GM18499 (cell line): ENCODE measurements around the gene ARL16.

Experiments
- ATAC-seq: cut with Tn5 transposase; IDR thresholded peaks from one replicate; pipeline ENCODE4 v1.9.1; 2021; ENCODE audit warnings: moderate number of reproducible peaks; ENCODE audit not compliant: insufficient read depth, unreplicated experiment

ARL16 gene

DNA sequence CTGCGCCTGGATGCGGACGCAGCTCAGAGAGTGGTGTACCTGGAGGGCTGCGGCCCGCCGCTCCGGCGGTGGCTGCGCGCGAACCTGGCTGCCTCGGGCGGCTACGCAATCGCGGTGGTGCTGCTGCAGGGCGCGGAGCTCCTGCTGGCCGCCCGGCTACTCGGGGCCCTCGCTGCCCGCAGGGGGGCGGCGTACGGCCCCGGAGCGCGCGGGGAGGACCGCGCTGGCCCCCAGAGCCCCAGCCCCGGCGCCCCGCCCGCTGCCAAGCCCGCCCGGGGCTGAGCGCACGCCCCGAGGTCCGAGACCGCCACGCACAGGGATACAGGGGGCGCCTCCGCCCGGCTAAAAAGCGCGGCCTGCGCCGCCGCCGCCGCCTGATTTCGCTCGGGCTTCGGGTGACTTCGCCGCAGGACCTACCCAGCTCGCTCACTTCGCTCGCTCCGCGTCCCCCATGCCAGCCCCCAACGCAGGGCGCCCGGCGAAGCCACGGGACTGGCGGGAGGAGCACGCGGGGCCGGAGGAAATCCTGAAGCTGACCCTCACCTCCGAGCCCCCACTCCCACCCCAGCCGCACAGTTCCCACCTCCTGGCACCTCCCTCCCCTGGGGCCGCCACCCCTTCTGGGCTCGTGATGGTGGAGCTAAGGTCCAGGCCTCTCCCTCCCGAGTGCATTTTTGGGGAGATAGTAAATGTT is 35.4 kb downstream of the ARL16 start:
- ATAC-seq, result no peak

DNA sequence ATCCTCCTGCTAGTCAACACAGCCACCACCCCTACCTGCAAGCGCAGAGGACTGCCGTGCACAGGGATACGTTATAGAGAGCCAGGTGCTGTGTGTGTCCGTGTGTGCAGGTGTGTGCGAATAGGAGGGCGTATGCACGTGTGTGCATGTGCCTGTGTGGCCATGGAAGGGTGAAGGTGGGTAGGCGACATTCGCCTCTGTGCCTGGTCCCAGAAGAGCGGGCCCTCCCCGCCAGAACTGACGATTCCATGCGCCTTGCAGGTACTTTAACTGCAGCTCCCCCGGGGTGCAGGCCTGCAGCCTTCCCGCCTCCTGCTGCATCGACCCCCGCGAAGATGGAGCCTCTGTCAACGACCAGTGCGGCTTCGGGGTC is 36.0 kb downstream of the ARL16 start:
- no peak for ATAC-seq

DNA sequence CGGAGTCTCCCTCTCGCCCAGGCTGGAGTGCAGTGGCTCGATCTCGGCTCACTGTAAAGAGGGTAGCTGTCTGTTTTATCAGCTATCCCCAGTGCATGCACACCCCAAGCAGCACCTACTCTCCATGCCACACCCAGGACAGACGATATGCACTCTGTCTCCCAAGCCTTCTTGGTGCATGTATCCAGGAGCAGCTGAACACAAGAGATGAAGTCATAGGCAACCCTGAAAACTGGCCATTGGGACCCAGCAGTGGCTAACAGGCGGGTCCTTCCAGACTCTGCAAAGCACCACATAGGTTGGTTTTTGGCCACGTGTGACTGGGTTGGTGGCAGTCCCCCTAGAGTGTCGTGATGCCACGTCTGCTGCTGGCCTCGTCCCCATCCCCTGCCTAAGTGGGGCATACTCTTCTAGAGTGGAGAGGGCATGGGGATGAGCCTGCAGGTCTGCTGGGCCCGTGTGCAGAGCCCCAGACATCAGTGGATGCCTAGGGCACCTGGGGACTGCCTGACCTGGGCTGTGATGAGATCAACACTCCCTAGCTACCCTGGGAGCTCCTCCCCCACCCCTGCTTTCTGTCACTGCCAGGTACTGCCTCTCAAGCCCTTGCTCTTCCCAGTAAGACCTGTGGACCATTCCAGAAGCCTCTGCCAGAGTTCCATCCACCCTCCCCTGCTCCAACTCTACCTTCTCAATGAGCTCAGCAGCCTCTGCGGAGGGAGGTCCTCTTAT is 36.6 kb downstream of the ARL16 start:
- ATAC-seq, result no peak

DNA sequence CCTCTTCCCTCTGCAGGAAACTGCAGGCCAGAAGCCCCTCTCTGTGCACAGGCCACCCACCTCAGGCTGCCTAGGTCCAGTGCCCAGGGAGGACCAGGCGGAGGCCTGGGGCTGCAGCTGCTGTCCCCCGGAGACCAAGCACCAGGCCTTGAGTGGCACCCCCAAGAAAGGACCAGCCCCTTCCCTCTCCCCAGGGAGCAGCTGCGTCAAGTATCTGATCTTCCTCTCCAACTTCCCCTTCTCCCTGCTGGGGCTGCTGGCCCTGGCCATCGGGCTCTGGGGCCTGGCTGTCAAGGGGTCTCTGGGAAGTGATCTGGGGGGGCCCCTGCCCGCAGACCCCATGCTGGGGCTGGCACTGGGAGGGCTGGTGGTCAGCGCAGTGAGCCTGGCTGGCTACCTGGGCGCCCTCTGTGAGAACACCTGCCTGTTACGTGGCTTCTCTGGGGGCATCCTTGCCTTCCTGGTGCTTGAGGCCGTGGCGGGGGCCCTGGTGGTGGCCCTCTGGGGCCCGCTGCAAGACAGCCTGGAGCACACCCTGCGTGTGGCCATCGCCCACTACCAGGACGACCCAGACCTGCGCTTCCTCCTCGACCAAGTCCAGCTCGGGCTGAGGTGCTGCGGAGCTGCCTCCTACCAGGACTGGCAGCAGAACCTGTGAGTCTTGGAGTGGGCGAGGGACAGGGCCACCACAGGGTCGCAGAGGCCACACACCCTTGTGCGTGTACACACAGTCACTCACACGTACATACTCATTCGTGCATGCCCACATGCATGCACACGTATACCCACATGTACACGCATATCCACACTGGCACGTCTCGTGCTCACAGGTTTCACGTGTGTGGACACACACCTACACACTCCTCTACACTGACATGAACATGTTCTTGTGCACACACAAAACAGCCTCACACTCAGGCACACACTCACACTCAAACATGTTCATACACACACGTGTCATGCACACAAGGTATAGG is 38.3 kb downstream of the ARL16 start:
- no peak for ATAC-seq

DNA sequence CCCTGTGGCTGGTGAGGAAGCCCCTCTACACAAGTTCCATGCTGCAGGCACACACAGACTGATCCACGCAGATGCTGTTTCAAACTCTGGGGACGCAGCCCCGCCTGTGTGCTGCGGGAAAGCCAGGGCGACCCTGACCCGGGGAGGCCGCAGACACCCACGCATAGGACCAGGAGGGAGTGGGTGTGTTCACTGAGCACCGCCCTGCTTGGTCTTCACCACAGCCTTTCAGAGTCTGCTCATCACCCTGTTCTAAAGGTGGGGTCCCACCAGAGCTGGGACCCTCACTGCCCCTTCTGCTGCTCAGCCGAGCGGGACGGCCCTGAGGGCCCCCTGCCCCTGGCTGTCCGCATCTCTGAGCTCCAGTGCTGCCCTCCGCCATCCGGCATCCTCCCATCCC is 39.1 kb downstream of the ARL16 start:
- no peak for ATAC-seq

DNA sequence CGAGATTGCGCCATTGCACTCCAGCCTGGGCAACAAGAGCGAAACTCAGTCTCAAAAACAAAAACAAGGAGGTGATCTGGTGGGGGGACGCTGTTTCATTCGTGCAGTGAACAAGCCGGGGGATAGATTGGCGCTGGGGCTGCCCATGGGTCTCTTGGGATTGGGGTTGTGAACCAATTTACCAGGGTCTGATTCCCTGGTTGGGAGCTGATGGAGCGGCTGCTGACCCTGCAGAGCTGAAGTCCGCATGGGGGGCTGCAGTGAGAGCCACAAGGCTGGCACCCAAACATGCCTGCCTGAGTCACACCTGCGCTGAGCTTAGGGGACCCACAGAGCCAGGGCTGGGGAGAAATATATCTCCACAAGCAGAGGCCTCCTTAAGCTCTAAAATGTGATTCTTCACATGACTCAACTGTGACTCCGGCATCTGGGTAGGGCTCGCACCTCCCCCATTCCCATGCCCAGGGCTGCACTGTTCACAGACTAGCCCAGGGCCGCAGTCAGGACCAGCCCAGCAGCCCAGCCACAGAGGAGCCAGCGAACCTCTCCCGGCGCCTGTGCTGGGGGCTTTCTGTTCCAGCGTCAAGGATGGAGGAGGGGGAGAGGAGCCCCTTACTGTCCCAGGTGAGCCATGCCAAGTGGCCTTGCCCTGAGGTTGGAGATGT is 41.6 kb downstream of the ARL16 start:
- no peak for ATAC-seq

DNA sequence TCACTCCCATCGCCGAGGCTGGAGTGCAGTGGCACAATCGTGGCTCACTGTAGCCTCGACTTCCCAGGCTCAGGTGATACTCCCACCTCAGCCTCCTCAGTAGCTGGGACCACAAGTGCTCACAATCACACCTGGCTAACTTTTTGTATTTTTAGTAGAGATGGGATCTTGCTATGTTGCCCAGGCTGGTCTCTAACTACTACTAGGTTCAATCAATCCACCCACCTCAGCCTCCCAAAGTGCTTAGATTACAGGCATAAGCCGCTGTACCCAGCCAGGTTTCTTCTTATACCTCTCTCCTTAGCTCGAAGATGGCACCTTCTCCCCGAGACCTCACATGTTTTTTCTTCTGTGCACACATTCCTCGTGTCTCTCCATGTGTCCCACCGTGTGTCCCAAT is 43.6 kb downstream of the ARL16 start:
- no peak for ATAC-seq

DNA sequence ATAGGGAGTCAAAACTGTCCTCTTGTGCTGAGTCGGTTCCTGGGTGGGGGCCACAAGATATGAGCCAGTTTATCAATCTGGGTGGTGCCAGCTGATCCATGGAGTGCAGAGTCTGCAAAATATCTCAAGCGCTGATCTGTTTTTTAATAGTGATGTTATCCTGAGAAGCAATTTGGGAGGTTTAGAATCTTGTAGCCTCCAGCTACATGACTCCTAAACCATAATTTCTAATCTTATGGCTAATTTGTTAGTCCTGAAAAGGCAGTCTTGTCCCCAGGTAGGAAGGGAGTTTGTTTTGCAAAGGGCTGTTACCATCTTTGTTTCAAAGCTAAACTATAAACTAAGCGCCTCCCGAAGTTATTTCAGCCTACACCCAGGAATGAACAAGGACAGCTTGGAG is 44.9 kb downstream of the ARL16 start:
- no peak for ATAC-seq

DNA sequence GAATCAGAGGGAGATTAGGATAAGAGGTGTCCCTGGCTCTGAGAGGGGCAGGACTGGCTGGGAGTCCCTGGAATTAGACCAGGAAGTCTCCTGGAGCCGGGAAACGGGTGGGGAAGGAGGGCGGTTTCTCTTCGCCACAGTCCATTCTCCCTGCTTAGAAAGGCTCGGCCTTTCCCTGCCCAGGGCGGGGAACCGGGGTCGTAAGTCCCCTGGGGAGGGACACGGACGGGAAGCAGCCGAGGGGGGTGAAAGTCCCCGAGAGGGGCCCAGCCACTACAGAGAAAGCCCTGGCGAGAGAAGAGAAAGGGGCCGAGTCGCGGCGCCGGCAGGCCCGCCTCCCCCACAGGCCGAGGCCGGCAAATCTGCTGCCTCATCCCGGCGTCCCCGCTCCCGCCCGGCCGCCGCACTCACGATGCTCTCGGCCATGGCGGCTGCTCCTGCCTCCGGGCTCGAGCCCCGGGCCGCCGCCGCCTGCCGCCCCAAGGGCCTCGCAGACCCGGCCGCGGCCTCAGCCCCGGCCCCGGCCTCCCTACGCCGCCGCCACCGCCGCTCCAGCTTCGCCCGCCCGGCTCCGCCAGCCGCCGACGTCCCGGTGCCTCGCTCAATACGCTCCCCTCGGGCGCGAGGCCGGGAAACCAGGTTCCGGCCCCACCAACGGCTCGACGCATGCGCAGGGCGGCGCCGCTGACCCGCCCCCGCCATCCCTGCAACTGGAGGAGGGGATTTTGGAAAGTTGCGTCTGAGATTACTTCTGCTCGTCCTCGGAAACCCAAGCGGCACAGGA is 46.9 kb downstream of the ARL16 start, which contains the start of the genes NPLOC4 and TSPAN10:
Gene NPLOC4 (minus strand): TSS at position 608 of the 784 bp plus-strand sequence. CDS start 182 bp downstream, at position 426.
Gene TSPAN10 (plus strand): TSS at position 692 of the 784 bp plus-strand sequence. CDS start 5,217 bp downstream, outside the sequence.
- ATAC-seq, result no peak

DNA sequence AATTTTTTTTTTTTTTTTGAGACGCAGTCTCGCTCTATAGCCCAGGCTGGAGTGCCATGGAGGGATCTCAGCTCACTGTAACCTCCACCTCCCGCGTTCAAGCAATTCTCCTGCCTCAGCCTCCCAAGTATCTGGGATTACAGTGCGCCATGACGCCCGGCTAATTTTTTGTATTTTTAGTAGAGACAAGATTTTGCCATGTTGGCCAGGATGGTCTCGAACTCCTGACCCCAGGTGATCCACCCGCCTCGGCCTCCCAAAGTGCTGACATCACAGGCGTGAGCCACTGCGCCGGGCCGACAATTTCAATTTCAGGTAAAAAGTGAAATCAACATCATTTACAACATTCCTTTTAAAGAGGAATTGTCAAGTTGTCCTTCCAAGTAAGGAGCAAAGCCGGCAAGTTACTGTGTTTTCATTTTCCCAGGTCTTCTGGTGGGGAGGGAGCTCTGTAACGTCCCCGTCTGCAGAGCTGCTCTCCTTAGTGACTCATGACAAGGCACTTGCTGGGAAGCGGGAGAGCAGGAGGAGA is 47.6 kb downstream of the ARL16 start:
- ATAC-seq, result no peak

DNA sequence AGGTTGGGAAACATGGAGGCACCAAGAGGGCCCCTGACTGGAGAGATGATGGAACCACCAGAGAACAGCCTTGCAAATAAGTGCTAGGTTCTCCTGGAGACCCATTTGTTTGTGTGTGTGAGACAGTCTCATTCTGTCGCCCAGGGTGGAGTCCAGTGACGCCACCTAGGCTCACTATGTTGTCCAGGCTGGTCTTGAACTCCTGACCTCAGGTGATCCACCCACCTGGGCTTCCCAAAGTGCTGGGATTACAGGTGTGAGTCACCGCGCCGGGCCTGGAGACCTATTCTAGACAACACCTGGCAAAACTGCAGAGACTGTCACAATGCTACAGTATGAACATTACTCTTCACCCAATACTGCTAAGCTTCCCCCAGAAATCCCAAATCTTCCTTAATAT is 48.2 kb downstream of the ARL16 start:
- ATAC-seq, result no peak

DNA sequence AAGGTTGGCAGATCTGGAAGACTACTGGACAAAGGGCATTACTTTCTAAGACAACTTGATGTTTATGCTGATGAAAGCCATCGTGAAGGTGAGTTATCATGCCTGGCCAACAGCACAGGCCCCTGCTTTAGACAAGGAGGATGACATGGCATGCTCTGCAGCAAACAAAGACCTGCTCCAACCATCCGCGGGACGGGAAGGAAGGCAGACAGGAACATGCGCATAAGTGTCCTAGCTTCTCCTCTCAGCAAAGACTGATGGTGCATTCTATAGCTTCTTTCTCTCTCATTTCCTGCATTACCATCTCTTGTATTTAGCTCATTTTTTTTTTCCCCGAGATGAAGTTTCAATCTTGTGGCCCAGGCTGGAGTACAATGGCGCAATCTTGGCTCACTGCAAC is 52.1 kb downstream of the ARL16 start:
- no peak for ATAC-seq
